ENCODE data around the gene TCIRG1.

The TCIRG1 gene

GRCh38 chr11:68007498-68008380 lies 31.1 kb upstream of the TCIRG1 start:
- DNase-seq, result no peak

GRCh38 chr11:68008381-68009337 lies 30.2 kb upstream of the TCIRG1 start:
- peak; percentile 86 for DNase-seq

- peak; percentile 94 for DNase-seq
Observed at GRCh38 chr11:68009391-68010089, 29.3 kb upstream of the TCIRG1 start.

DNA sequence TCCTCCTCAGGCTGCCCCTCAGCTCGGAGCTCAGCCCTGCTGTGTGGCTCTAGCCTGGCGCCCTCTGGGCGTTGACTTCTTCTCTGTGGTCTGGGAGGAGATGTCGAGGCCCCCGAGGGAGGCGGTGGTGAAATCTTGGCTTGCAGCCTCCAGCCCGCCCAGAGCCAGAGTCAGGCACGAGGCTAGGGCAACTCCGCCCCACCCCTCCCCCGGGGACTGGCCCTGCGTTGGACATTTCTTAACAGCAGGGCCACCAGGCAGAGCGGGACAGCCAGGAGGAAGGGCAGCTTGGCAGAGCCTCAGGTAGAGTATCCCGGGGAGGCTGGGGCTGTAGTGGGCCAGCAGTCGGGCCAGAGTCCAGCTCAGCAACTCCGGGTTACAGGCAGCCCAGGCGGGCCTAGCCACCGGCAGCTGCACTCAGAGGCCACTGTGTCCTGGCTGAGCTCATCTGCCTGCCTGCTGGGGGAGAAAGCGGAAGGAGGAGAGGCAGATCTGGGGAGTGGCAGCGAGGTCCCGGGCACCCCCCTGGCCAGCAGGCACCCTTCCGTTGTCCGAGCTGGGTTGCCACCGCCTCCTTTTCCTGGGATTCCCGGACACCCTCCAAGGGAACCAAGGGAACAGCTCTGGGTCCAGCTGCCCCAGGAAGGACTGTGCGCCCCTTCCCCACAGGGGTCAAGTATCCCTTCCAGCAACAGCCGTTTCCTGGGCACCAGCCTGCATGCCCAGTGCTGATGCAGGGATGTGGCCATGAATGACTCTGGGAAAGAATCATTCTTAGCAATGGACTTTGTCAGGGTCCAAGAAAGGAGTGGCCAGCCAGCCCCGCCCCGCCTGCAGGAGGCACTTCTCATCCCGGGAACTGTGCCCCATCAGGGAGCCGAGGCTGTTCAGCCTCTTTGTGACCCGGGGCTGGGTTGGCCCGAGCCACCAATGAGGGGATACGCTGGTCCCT lies 28.5 kb upstream of the TCIRG1 start, which contains the start of gene ALDH3B1:
Gene ALDH3B1 (plus strand): TSS at position 238 of the 952 bp plus-strand sequence. CDS start 4,971 bp downstream, outside the sequence.
- peak; percentile 99 for DNase-seq

DNA sequence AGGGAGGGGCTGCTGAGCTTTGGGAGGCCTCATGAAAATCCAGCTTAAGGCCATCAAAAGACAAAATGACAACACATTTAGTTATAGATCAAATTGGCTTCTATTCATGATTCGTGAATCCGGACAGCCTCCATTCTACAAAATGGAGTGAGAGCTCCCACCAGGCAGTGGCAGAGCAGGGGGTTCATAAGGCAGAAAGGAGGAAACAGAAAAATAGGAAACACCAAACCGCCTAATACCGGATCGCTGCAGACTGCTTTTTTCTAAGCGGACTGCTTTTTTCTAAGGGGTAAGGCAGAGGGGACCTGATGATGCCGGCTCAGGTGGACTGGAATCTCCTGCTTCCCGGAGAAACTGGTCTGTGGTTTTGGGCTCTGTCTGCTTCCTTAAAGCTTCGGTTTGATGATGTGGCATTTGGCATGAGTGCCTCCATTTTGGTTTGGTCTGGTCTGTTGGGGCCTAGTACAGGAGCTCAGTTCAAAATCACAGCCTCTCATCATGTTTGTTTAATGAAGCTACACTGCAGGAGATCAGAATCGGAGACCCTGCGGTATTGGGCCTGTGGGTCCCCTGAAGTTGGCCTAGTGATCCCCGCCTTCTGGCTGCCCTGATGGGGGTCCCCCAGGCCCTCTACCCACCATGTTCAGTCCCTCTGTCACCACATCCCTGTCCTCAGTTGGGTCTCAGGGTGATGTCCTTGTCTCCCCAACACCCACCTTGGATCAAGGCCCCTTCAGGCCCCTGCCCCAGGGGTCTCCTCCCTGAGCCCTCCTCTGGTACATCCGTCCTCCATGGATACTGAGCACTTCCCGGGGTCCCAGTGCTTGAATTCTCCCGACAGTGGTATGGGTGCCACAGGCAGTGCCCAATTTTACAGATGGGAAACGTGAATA lies 27.5 kb upstream of the TCIRG1 start:
- peak; percentile 74 for DNase-seq

- peak; percentile 49 for DNase-seq
Observed at GRCh38 chr11:68012044-68012842, 26.6 kb upstream of the TCIRG1 start.

GRCh38 chr11:68012843-68013610 lies 25.8 kb upstream of the TCIRG1 start:
- no peak for DNase-seq

DNA sequence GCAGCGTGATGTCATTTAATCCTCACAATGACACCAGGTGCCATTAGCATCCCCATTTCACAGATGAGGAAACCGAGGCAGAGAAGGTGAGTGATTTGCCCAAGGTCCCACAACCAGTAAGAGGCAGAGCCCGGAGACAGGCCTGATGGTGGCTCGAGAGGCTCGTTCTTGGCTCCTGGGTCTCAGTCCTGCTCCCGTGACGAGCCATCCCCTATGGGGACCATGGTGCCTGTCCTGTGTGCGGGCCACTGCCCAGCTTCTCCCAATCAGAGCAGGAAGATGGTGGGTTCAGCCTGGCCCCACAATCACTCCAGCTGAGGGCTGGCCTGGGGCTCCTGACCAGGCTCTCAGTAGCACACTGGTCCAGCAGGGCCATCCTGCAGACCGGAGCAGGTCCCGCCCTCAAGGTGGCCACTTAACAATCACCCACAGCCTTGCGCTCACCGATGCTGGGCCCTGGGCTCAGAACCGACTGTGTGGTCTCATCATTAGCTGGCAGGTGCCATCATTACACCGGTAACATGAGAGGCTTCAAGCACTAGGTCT lies 25.1 kb upstream of the TCIRG1 start:
- no peak for DNase-seq

DNA sequence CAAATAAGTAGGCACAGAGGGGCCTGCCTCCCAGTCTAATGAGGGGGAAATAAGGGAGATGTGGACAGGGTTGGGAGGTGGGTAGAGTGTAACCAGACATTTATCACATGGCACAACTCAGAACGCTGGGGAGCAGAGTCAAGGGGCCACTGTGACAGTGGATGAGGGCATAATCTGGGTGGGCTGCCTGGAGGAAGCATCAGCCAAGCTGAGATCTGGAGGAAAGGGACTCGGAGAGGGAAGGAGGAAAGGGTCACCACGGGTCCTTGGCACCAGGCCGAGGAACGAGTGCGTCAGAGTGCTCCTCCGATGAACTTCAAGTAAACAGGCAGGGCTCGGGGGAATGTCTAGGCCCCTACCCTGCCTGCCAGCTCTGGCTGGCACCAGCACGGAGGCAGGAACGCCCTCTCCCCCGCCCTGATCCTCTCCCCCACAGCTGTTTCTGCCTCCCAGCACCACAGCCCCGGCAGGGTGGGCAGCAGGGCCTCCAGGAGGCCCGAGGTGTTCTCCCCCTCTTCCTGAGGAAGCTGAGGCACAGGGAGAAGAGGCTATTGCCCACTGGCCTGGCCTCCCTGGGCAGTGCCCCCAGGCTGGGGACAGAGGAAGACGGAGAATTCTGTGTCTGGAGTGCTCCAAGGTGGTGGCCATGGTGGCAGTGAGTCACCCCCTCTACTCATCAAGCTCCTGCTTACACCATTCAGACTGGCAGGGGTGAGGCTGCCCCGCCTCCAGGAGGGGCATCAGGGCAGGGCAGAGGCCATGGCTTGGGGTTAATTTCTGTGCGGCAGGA lies 24.5 kb upstream of the TCIRG1 start:
- peak; percentile 83 for DNase-seq

- no peak for DNase-seq
Observed at GRCh38 chr11:68014947-68015447, 23.8 kb upstream of the TCIRG1 start.

- no peak for DNase-seq
Observed at GRCh38 chr11:68015467-68015866, 23.4 kb upstream of the TCIRG1 start.

- no peak for DNase-seq
Observed at GRCh38 chr11:68016161-68016903, 22.5 kb upstream of the TCIRG1 start.

GRCh38 chr11:68016904-68017817 lies 21.7 kb upstream of the TCIRG1 start:
- DNase-seq, result peak; percentile 68

GRCh38 chr11:68017980-68018729 lies 20.7 kb upstream of the TCIRG1 start:
- DNase-seq, result no peak

DNA sequence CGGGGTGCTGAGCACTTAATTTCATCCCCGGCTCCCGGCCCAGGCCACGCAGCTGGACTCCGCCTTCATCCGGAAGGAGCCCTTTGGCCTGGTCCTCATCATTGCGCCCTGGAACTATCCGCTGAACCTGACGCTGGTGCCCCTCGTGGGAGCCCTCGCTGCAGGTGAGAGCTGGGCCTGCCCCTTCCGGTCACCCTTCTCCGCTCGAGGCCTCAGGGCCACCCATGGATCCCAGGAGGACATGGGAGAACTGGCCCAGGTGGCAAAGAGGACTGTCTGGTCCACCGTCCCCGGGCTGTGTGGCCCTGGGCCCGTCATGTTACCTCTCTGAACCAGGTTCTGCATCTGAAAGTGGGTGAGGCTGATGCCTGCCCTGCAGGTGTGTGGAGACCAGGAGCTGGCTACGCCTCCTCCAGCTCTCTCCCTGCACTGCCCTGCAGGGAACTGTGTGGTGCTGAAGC lies 20.1 kb upstream of the TCIRG1 start:
- no peak for DNase-seq
